DOHH2 (cell line): ENCODE data around the gene FOXN3.

Source experiments
- H3F3A ChIP-seq: fragments of 200-600 bp; sonication (generic), shearing (Covaris generic); 2 replicates; pipeline ENCODE4 v1.6.0; 2016; ENCODE audit warnings: antibody characterized with exemption, mild to moderate bottlenecking; ENCODE audit not compliant: control insufficient read depth, insufficient read depth
- H3K27ac ChIP-seq: fragments of 200-600 bp; sonication (generic); 2 replicates; pipeline ENCODE4 v1.5.1; 2014; ENCODE audit warnings: low read depth, mild to moderate bottlenecking, low read length, moderate library complexity
- H3K27me3 ChIP-seq: fragments of 200-600 bp; sonication (generic); 2 replicates; pipeline ENCODE4 v1.6.1; 2014; ENCODE audit warnings: mild to moderate bottlenecking, low read length, mixed read lengths; ENCODE audit not compliant: control insufficient read depth
- H3K36me3 ChIP-seq: fragments of 200-600 bp; sonication (generic); 2 replicates; pipeline ENCODE4 v1.6.1; 2014; ENCODE audit warnings: mild to moderate bottlenecking, low read length, moderate library complexity, mixed read lengths; ENCODE audit not compliant: control insufficient read depth
- H3K4me1 ChIP-seq: fragments of 200-600 bp; sonication (generic); 2 replicates; pipeline ENCODE4 v1.6.1; 2014; ENCODE audit warnings: mild to moderate bottlenecking, low read length, mixed read lengths; ENCODE audit not compliant: control insufficient read depth
- H3K4me2 ChIP-seq: fragments of 200-600 bp; sonication (generic); 2 replicates; pipeline ENCODE4 v1.6.0; 2014; ENCODE audit warnings: mild to moderate bottlenecking, low read length, moderate library complexity
- H3K4me3 ChIP-seq: fragments of 200-600 bp; sonication (generic); 2 replicates; pipeline ENCODE4 v1.5.1; 2014; ENCODE audit warnings: mild to moderate bottlenecking, low read length, mixed read lengths
- H3K79me2 ChIP-seq: fragments of 200-600 bp; sonication (generic); 2 replicates; pipeline ENCODE4 v1.6.1; 2014; ENCODE audit warnings: mild to moderate bottlenecking, low read length, mixed read lengths; ENCODE audit not compliant: control insufficient read depth
- H3K9me2 ChIP-seq: fragments of 200-600 bp; sonication (generic); replicated peaks from 2 replicates; pipeline ENCODE4 v1.6.1; 2014; ENCODE audit warnings: mild to moderate bottlenecking, low read length, mixed read lengths; ENCODE audit not compliant: control insufficient read depth
- H3K9me3 ChIP-seq: fragments of 200-600 bp; sonication (generic); 2 replicates; pipeline ENCODE4 v1.6.1; 2014; ENCODE audit warnings: antibody characterized with exemption, low read length, mixed read lengths; ENCODE audit not compliant: control insufficient read depth, insufficient read depth
- H4K20me1 ChIP-seq: fragments of 200-600 bp; sonication (generic); 2 replicates; pipeline ENCODE4 v1.6.0; 2014; ENCODE audit warnings: low read depth, mild to moderate bottlenecking, antibody characterized with exemption, low read length, moderate library complexity; ENCODE audit not compliant: control insufficient read depth, insufficient read depth
- CTCF ChIP-seq: fragments of 200-600 bp; sonication (generic); IDR thresholded peaks from one replicate; pipeline ENCODE4 v1.5.1; 2014; ENCODE audit warnings: antibody characterized with exemption, mild to moderate bottlenecking, low read depth, low read length; ENCODE audit not compliant: poor library complexity, severe bottlenecking
- EZH2phosphoT487 ChIP-seq: fragments of 200-600 bp; sonication (generic); IDR thresholded peaks from 2 replicates; pipeline ENCODE4 v1.6.1; 2017; ENCODE audit warnings: borderline replicate concordance, mild to moderate bottlenecking, antibody characterized with exemption, low read length, moderate library complexity, mixed read lengths

The FOXN3 gene

GRCh38 chr14:89182326-89182725, 234.7 kb downstream of the FOXN3 start:
- H3K27ac ChIP-seq: no peak overlapping the region
- no peak for TF ChIP-seq CTCF
- no peak for TF ChIP-seq EZH2phosphoT487
- H3K36me3 ChIP-seq: no peaks in the 10 kb centered on the region
- no peak overlapping the region for H3K4me2 ChIP-seq
- H3K4me1 ChIP-seq: peaks cover 15% of the 10 kb centered on the region
- H3F3A ChIP-seq: no peaks in the 10 kb centered on the region
- no peak overlapping the region for H3K4me3 ChIP-seq
- no peaks in the 10 kb centered on the region for H4K20me1 ChIP-seq
- H3K9me3 ChIP-seq: no peaks in the 10 kb centered on the region
- H3K79me2 ChIP-seq: no peaks in the 10 kb centered on the region
- no peaks in the 10 kb centered on the region for H3K27me3 ChIP-seq
- no peaks in the 10 kb centered on the region for H3K9me2 ChIP-seq

GRCh38 chr14:89180546-89180945, 236.5 kb downstream of the FOXN3 start:
- H3K9me2 ChIP-seq: no peaks in the 10 kb centered on the region
- H3K27ac ChIP-seq: no peak overlapping the region
- no peak for TF ChIP-seq CTCF
- no peak for TF ChIP-seq EZH2phosphoT487
- H3K4me1 ChIP-seq: peaks cover 10% of the 10 kb centered on the region
- H3K27me3 ChIP-seq: no peaks in the 10 kb centered on the region
- no peaks in the 10 kb centered on the region for H3K79me2 ChIP-seq
- no peaks in the 10 kb centered on the region for H3F3A ChIP-seq
- H3K4me3 ChIP-seq: no peak overlapping the region
- H3K4me2 ChIP-seq: no peak overlapping the region
- no peaks in the 10 kb centered on the region for H4K20me1 ChIP-seq
- H3K36me3 ChIP-seq: no peaks in the 10 kb centered on the region
- H3K9me3 ChIP-seq: no peaks in the 10 kb centered on the region

- Histone ChIP-seq H3K9me3 (no peaks in the 10 kb centered on the region), H3F3A (no peaks in the 10 kb centered on the region), H4K20me1 (no peaks in the 10 kb centered on the region), H3K9me2 (no peaks in the 10 kb centered on the region), H3K4me2 (no peak overlapping the region), H3K27me3 (no peaks in the 10 kb centered on the region), H3K4me1 (peaks cover 10% of the 10 kb centered on the region), H3K36me3 (no peaks in the 10 kb centered on the region), H3K4me3 (no peak overlapping the region), H3K79me2 (no peaks in the 10 kb centered on the region), H3K27ac (no peak overlapping the region)
- TF ChIP-seq CTCF (no peak), EZH2phosphoT487 (no peak)
Observed at GRCh38 chr14:89179891-89180404, 237.1 kb downstream of the FOXN3 start.
